SK-N-SH (cell line): ENCODE results near the gene PCYOX1L. TPM values are rescaled to one million over a fixed set of nuclear protein-coding genes. Genes with fewer than 3 reads are reported as not detected.

Experiments used
- CTCF ChIA-PET: fragments of 300-600, 350-600 bp; formaldehyde crosslinking; extraction: SDS; loops from one replicate; lab custom pipeline; 2021; lab: Yijun Ruan, JAX
- POLR2A ChIA-PET: fragments of 350-600 bp; sonication (Branson Sonifier 250); formaldehyde crosslinking; extraction: SDS; loops from one replicate; lab custom pipeline; 2020; ENCODE audit warnings: antibody characterized with exemption, inconsistent platforms; lab: Yijun Ruan, JAX
- DNase-seq: peaks from one replicate; pipeline ENCODE4 v3.0.0; 2012
- H2AFZ ChIP-seq: fragments of 200-600 bp; sonication (generic); 2 replicates; pipeline ENCODE4 v1.8.1; 2016; ENCODE audit warnings: antibody characterized with exemption, mild to moderate bottlenecking, low read depth
- H3F3A ChIP-seq: fragments of 200-600 bp; sonication (generic); replicated peaks from 2 replicates; pipeline ENCODE3; 2016; ENCODE audit warnings: antibody characterized with exemption, mild to moderate bottlenecking; ENCODE audit not compliant: insufficient read depth
- H3K27ac ChIP-seq, 2 experiments: fragments of 200-500 bp in 1 of 2; fragments of 200-600 bp in 1 of 2; sonication (Bioruptor generic) in 1 of 2; sonication (generic), shearing (Covaris generic) in 1 of 2; 2 replicates each; pipeline versions ENCODE4 v1.5.1 to v1.6.1; 2014 to 2016; ENCODE audit warnings: low read depth in 2 of 2, inconsistent platforms in 1 of 2, low read length in 1 of 2, mild to moderate bottlenecking in 1 of 2, mixed read lengths in 1 of 2
- H3K27me3 ChIP-seq: fragments of 200-600 bp; sonication (generic), shearing (Covaris generic); 2 replicates; pipeline ENCODE4 v1.6.1; 2016; ENCODE audit warnings: mixed run types; ENCODE audit not compliant: insufficient read depth
- H3K36me3 ChIP-seq, 2 experiments: fragments of 200-500 bp in 1 of 2; fragments of 200-600 bp in 1 of 2; sonication (Bioruptor generic) in 1 of 2; sonication (generic) in 1 of 2; replicated peaks in 1 of 2; 2 replicates each; pipeline versions ENCODE3 to v1.5.1; 2014 to 2016; ENCODE audit warnings: low read length in 1 of 2, mild to moderate bottlenecking in 1 of 2; ENCODE audit not compliant: insufficient read depth in 2 of 2, control insufficient read depth in 1 of 2
- H3K4me1 ChIP-seq, 2 experiments: fragments of 200-500 bp in 1 of 2; fragments of 200-600 bp in 1 of 2; sonication (Bioruptor generic) in 1 of 2; sonication (generic), shearing (Covaris generic) in 1 of 2; 2 replicates each; pipeline versions ENCODE4 v1.5.1 to v1.6.1; 2014 to 2016; ENCODE audit warnings: low read depth in 1 of 2, low read length in 1 of 2, mixed run types in 1 of 2; ENCODE audit not compliant: insufficient read depth in 2 of 2, control insufficient read depth in 1 of 2
- H3K4me2 ChIP-seq: fragments of 200-600 bp; sonication (generic), shearing (Covaris generic); 2 replicates; pipeline ENCODE4 v1.6.1; 2017; ENCODE audit warnings: mixed run types
- H3K4me3 ChIP-seq, 2 experiments: fragments of 200-500 bp in 1 of 2; fragments of 200-600 bp in 1 of 2; sonication (Bioruptor generic) in 1 of 2; sonication (generic), shearing (Covaris generic) in 1 of 2; 2 replicates each; pipeline versions ENCODE4 v1.5.1 to v1.8.1; 2014 to 2016; ENCODE audit warnings: low read depth in 2 of 2, inconsistent platforms in 1 of 2, low read length in 1 of 2, mild to moderate bottlenecking in 1 of 2, mixed read lengths in 1 of 2, moderate library complexity in 1 of 2
- H3K79me2 ChIP-seq: fragments of 200-600 bp; sonication (generic); 2 replicates; pipeline ENCODE4 v1.8.1; 2017; ENCODE audit warnings: mild to moderate bottlenecking; ENCODE audit not compliant: insufficient read depth
- H3K9ac ChIP-seq: fragments of 200-600 bp; sonication (generic); 2 replicates; pipeline ENCODE4 v1.6.1; 2017; ENCODE audit warnings: mixed run types
- H3K9me2 ChIP-seq: fragments of 200-600 bp; sonication (generic); 2 replicates; pipeline ENCODE4 v1.6.1; 2017; ENCODE audit warnings: mixed run types
- H3K9me3 ChIP-seq: fragments of 200-600 bp; sonication (generic); 2 replicates; pipeline ENCODE4 v1.6.1; 2017; ENCODE audit warnings: mixed run types, mild to moderate bottlenecking, moderate library complexity
- H4K20me1 ChIP-seq: fragments of 200-600 bp; sonication (generic); 2 replicates; pipeline ENCODE4 v1.6.1; 2017; ENCODE audit warnings: mild to moderate bottlenecking, mixed run types; ENCODE audit not compliant: insufficient read depth
- CHD2 ChIP-seq: fragments of 150-350 bp; IDR thresholded peaks from 2 replicates; pipeline ENCODE4 v1.6.1; 2018; ENCODE audit warnings: low read length; ENCODE audit not compliant: partially characterized antibody
- ELF1 ChIP-seq: IDR thresholded peaks from 2 replicates; pipeline ENCODE4 v1.4.0; 2012
- FOSL2 ChIP-seq: IDR thresholded peaks from 2 replicates; pipeline ENCODE4 v1.4.0; 2012; ENCODE audit warnings: low read depth, mild to moderate bottlenecking, moderate library complexity, borderline replicate concordance
- FOXJ3 ChIP-seq: sonication (generic); formaldehyde crosslinking; IDR thresholded peaks from 2 replicates; pipeline ENCODE4 v1.5.1; 2020; ENCODE audit warnings: mild to moderate bottlenecking, missing genetic modification reagents
- GATA2 ChIP-seq: sonication (generic); formaldehyde crosslinking; IDR thresholded peaks from 2 replicates; pipeline ENCODE4 v1.5.0; 2020; ENCODE audit warnings: mild to moderate bottlenecking, missing genetic modification reagents
- JUND ChIP-seq: IDR thresholded peaks from 2 replicates; pipeline ENCODE4 v1.4.0; 2012
- MEF2A ChIP-seq: IDR thresholded peaks from 2 replicates; pipeline ENCODE4 v1.4.0; 2012; ENCODE audit warnings: low read depth, borderline replicate concordance
- POLR2AphosphoS5 ChIP-seq: IDR thresholded peaks from 2 replicates; pipeline ENCODE4 v1.6.1; 2012; ENCODE audit warnings: low read depth, low read length
- RAD21 ChIP-seq: IDR thresholded peaks from 2 replicates; pipeline ENCODE4 v1.6.1; 2012; ENCODE audit warnings: mild to moderate bottlenecking, low read length
- TAF1 ChIP-seq: IDR thresholded peaks from 2 replicates; pipeline ENCODE4 v1.6.1; 2012; ENCODE audit warnings: low read depth, mild to moderate bottlenecking, low read length, moderate library complexity, borderline replicate concordance
- YY1 ChIP-seq: IDR thresholded peaks from 2 replicates; pipeline ENCODE4 v1.4.0; 2012; ENCODE audit warnings: low read depth, mild to moderate bottlenecking
- WGBS: methylation state at CpG from one replicate; pipeline ENCODE4 v1.1.6; 2017; ENCODE audit warnings: low lambda C conversion rate; 5-methylcytosine and 5-hydroxymethylcytosine counted together
- polyA plus RNA-seq, 3 experiments: library from polyadenylated mRNA; depleted of rRNA; stranded (reverse); fragments of >200 nt; gene quantifications; 2 replicates each; pipeline ENCODE4 v1.2.3, GENCODE V29; 2012
- TF ChIP-seq, protein P1 (sequence below): IDR thresholded peaks from 2 replicates; pipeline ENCODE4 v1.4.0; 2012; ENCODE audit warnings: low read depth, borderline replicate concordance
- TF ChIP-seq, protein P2 (sequence below): IDR thresholded peaks from 2 replicates; pipeline ENCODE4 v1.4.0; 2012; ENCODE audit warnings: low read depth
- TF ChIP-seq, protein P3 (sequence below): IDR thresholded peaks from 2 replicates; pipeline ENCODE4 v1.6.1; 2012; ENCODE audit warnings: mild to moderate bottlenecking, low read depth, low read length, moderate library complexity
- TF ChIP-seq, protein P4 (sequence below): fragments of 150-350 bp; IDR thresholded peaks from 2 replicates; pipeline ENCODE4 v1.6.1; 2017; ENCODE audit warnings: antibody characterized with exemption, low read length, low read depth, borderline replicate concordance

Gene PCYOX1L
- polyA plus RNA-seq, 1 of the 3 experiments (the other 2 are of a cell fraction), result 17.5 TPM

DNA sequence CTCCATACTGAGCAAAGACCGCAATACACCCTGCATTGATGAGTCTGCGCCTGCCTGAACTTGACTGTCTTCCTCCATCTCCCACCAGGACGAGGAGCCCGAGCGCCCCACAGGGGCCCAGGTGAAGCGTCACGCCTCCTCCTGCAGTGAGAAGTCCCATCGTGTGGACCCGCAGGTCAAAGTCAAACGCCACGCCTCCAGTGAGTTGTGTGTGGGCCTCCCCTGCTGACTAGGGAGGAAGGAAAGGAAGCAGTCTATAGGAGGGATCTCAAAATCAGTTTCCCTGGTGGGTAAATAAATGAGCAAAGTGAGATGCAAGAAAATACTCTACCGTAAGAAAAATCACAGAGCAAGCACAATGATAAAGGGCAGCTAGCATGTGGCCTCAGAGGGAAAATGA lies 35.3 kb upstream of the PCYOX1L start (continued):
- TF ChIP-seq, protein P1, sequence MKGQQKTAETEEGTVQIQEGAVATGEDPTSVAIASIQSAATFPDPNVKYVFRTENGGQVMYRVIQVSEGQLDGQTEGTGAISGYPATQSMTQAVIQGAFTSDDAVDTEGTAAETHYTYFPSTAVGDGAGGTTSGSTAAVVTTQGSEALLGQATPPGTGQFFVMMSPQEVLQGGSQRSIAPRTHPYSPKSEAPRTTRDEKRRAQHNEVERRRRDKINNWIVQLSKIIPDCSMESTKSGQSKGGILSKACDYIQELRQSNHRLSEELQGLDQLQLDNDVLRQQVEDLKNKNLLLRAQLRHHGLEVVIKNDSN, result no peak

DNA sequence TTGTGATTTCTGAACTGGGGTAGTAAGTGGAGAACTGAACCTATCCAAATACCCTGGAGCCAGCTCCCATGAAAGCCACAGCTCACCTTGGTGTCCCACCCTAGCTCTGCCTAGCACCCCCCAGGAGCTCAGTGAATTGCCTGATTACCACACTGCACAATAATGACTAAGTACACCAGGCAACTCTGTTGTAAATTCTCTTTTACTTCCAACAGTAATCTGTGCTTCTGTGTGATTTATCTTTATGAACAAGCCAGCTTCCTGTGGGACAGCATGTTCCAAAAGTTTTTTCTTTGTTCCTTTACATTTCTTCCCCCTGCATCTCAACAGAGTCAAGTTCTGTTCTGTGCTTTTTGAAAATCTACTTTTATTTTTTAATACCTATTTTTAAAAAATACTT lies 34.6 kb upstream of the PCYOX1L start:
- Histone ChIP-seq H3K9me2 (no peaks in the 10 kb centered on the region), H3K4me3 (no peak overlapping the region), H3K36me3 (no peaks in the 10 kb centered on the region), H3K9ac (no peak overlapping the region), H3K27ac (no peak overlapping the region), H3K9me3 (no peaks in the 10 kb centered on the region), H3K4me2 (no peak overlapping the region), H3K79me2 (no peaks in the 10 kb centered on the region), H3K4me1 (peaks cover 18 to 22% of the 10 kb centered on the region in 2 experiments), H3F3A (peaks cover 22% of the 10 kb centered on the region), H3K27me3 (no peaks in the 10 kb centered on the region), H2AFZ (no peak overlapping the region), H4K20me1 (no peaks in the 10 kb centered on the region)
- TF ChIP-seq, protein P2, sequence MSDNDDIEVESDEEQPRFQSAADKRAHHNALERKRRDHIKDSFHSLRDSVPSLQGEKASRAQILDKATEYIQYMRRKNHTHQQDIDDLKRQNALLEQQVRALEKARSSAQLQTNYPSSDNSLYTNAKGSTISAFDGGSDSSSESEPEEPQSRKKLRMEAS, result no peak
- TF ChIP-seq YY1 (no peak), POLR2AphosphoS5 (no peak), ELF1 (no peak)
- DNase-seq, result no peak
- CTCF ChIA-PET, result interaction anchor here (0.6 to 3.1 kb wide), 5 partner anchors 44 to 511 kb away, joined by 3 to 14 read pairs (median 3); no protein-coding TSS in a partner anchor
- POLR2A ChIA-PET, result interaction anchor here (0.7 to 1.4 kb wide), 2 partner anchors 22 to 35 kb away, joined by 3 read pairs; partner anchors contain the start of gene PCYOX1L

DNA sequence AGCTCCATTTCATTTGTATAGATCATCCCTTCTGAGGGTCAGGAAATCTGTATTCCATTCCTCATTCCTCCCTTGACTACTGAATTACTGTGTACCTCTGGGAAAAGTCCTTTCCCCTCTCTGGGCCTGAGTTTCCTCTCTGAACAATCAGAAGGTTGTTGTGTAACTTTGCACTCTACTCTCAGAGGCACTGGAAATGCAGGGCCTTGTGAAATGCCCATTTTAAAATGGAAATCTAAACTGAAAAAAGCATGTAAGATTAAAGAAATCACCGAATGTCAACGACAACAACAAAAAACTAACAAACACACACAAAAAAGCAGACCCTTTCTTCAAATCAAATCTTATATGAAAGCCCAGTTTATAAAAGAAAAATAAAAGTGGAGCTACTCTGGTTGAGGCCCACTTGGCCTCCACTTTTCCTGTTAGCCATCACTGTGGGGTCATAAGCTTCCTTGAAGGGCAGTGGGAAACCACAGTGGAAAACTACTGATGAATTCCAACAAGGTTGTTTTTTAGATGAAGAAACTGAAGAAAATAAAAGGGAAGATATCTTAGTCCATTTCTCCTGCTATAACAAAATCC lies 34.1 kb upstream of the PCYOX1L start:
- Histone ChIP-seq H3K9ac (no peak overlapping the region), H3K4me2 (no peak overlapping the region), H3K4me3 (no peak overlapping the region), H4K20me1 (no peaks in the 10 kb centered on the region), H3F3A (peaks cover 22% of the 10 kb centered on the region), H3K27me3 (no peaks in the 10 kb centered on the region), H3K27ac (no peak overlapping the region), H3K36me3 (no peaks in the 10 kb centered on the region), H3K4me1 (peaks cover 18 to 22% of the 10 kb centered on the region in 2 experiments), H3K79me2 (no peaks in the 10 kb centered on the region), H2AFZ (no peak overlapping the region), H3K9me2 (no peaks in the 10 kb centered on the region), H3K9me3 (no peaks in the 10 kb centered on the region)
- WGBS, result 89% methylated on average over 2 of the region's 2 CpGs
- DNase-seq, result no peak
- ChIA-PET POLR2A (interaction anchor here (1.4 kb wide), 1 partner anchor 21 kb away, joined by 3 read pairs; no protein-coding TSS in a partner anchor), CTCF (interaction anchor here (0.6 to 3.1 kb wide), 6 partner anchors 37 to 511 kb away, joined by 3 to 14 read pairs (median 3); no protein-coding TSS in a partner anchor)
- TF ChIP-seq TAF1 (no peak), ELF1 (no peak), POLR2AphosphoS5 (no peak), FOXJ3 (CRISPR knock-in tag) (no peak), FOSL2 (no peak), GATA2 (CRISPR knock-in tag) (no peak), RAD21 (no peak), MEF2A (no peak), JUND (no peak), CHD2 (no peak)
- TF ChIP-seq, protein P2, result no peak
- TF ChIP-seq, protein P3, sequence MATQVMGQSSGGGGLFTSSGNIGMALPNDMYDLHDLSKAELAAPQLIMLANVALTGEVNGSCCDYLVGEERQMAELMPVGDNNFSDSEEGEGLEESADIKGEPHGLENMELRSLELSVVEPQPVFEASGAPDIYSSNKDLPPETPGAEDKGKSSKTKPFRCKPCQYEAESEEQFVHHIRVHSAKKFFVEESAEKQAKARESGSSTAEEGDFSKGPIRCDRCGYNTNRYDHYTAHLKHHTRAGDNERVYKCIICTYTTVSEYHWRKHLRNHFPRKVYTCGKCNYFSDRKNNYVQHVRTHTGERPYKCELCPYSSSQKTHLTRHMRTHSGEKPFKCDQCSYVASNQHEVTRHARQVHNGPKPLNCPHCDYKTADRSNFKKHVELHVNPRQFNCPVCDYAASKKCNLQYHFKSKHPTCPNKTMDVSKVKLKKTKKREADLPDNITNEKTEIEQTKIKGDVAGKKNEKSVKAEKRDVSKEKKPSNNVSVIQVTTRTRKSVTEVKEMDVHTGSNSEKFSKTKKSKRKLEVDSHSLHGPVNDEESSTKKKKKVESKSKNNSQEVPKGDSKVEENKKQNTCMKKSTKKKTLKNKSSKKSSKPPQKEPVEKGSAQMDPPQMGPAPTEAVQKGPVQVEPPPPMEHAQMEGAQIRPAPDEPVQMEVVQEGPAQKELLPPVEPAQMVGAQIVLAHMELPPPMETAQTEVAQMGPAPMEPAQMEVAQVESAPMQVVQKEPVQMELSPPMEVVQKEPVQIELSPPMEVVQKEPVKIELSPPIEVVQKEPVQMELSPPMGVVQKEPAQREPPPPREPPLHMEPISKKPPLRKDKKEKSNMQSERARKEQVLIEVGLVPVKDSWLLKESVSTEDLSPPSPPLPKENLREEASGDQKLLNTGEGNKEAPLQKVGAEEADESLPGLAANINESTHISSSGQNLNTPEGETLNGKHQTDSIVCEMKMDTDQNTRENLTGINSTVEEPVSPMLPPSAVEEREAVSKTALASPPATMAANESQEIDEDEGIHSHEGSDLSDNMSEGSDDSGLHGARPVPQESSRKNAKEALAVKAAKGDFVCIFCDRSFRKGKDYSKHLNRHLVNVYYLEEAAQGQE, result no peak
- TF ChIP-seq, protein P4, sequence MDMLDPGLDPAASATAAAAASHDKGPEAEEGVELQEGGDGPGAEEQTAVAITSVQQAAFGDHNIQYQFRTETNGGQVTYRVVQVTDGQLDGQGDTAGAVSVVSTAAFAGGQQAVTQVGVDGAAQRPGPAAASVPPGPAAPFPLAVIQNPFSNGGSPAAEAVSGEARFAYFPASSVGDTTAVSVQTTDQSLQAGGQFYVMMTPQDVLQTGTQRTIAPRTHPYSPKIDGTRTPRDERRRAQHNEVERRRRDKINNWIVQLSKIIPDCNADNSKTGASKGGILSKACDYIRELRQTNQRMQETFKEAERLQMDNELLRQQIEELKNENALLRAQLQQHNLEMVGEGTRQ, result no peak
